H1 (cell line): ENCODE measurements around the gene ACTR1B.

Experiments used
- BRCA1 ChIP-seq: IDR thresholded peaks from 2 replicates; pipeline ENCODE4 v1.6.1; 2012; ENCODE audit warnings: low read depth, low read length, improper control_type of control experiment
- CTCF ChIP-seq, 3 experiments: IDR thresholded peaks; 1 replicate in 2 of 3; 2 replicates in 1 of 3; pipeline versions ENCODE4 v1.5.1 to v1.6.1; 2011; ENCODE audit warnings: low read length in 3 of 3, mild to moderate bottlenecking in 3 of 3, inconsistent platforms in 2 of 3, low read depth in 1 of 3, moderate library complexity in 1 of 3; ENCODE audit not compliant: insufficient read depth in 1 of 3; ENCODE audit errors: control extremely low read depth in 1 of 3
- EP300 ChIP-seq, 2 experiments: IDR thresholded peaks; 1 replicate in 1 of 2; 2 replicates in 1 of 2; pipeline ENCODE4 v1.6.1; 2011 to 2012; ENCODE audit warnings: low read depth in 2 of 2, low read length in 2 of 2, mild to moderate bottlenecking in 2 of 2, borderline replicate concordance in 1 of 2, inconsistent platforms in 1 of 2, moderate library complexity in 1 of 2
- FOSL1 ChIP-seq: IDR thresholded peaks from 2 replicates; pipeline ENCODE4 v1.6.1; 2011; ENCODE audit warnings: mild to moderate bottlenecking, low read depth, low read length, moderate library complexity; ENCODE audit not compliant: insufficient read depth
- JUND ChIP-seq: IDR thresholded peaks from 2 replicates; pipeline ENCODE4 v1.6.1; 2011; ENCODE audit warnings: mild to moderate bottlenecking, improper control_type of control experiment, low read length
- POLR2AphosphoS5 ChIP-seq: IDR thresholded peaks from 2 replicates; pipeline ENCODE4 v1.6.1; 2011; ENCODE audit warnings: low read depth, low read length
- RFX5 ChIP-seq: IDR thresholded peaks from 2 replicates; pipeline ENCODE4 v1.6.1; 2011; ENCODE audit warnings: low read depth, low read length, improper control_type of control experiment, borderline replicate concordance
- USF2 ChIP-seq: IDR thresholded peaks from 2 replicates; pipeline ENCODE4 v1.6.1; 2011; ENCODE audit warnings: low read length, improper control_type of control experiment

- TF ChIP-seq RFX5 (no peak), CTCF (IDR thresholded peaks at IDR 0.05; ENCODE audit: control extremely low read depth in 1 of 3, insufficient read depth in 1 of 3, low read depth in 1 of 3, low read length in 3 of 3) (no peak), POLR2AphosphoS5 (0 out of 2 replicates have a peak, but pooled peaks have one; percentile 8), EP300 (IDR thresholded peaks at IDR 0.05; ENCODE audit: borderline replicate concordance in 1 of 2, low read depth in 2 of 2, low read length in 2 of 2) (no peak), USF2 (no peak), FOSL1 (no peak), JUND (no peak), BRCA1 (no peak)
Measured at GRCh38 chr2:97656129-97656755, 7.6 kb downstream of the ACTR1B start.
